DMS79 (cell line): ENCODE measurements around the gene PELI2.

ENCODE experiments used
- DNase-seq: peaks from one replicate; lab custom pipeline; 2025; lab: John Stamatoyannopoulos, UW

The PELI2 gene

DNA sequence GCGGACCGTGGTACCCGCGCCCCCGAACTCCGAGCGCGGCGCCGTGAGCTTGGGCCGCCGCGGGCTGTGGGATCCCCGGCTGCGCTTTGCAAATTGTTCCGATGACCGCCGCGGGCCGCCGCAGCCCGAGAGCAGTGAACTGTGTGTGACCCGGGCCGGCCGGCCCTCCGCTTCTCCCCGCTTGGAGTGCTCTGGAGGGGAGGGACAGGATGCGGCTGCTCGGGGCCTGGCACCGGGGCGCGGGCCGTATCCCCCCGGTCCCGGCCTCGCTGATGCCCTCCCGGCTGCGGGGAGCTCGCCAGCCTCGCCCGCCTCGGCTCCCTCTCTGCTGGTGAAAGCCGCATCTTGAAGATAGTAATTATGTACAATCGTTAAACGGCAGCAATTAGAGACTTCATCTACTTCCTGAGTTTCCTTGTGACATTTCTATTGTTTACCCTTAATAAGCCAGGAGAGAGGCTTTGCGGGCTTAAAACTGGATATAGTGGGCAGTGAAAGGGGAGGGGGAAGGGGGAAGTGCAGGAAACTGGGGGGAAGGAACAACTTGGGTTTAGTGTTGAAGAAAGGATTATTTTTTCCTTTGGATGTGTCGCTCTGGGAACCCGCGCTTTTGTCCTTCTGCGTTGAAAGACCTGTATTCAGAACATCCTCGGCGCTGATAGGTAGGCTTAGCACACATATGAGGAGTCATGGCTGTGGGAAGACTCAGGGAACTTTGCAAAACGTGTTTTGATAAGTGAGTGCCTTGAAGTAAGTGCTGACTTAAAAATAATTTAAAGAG, 1.2 kb downstream of the PELI2 start:
- peak; percentile 66 for DNase-seq

DNA sequence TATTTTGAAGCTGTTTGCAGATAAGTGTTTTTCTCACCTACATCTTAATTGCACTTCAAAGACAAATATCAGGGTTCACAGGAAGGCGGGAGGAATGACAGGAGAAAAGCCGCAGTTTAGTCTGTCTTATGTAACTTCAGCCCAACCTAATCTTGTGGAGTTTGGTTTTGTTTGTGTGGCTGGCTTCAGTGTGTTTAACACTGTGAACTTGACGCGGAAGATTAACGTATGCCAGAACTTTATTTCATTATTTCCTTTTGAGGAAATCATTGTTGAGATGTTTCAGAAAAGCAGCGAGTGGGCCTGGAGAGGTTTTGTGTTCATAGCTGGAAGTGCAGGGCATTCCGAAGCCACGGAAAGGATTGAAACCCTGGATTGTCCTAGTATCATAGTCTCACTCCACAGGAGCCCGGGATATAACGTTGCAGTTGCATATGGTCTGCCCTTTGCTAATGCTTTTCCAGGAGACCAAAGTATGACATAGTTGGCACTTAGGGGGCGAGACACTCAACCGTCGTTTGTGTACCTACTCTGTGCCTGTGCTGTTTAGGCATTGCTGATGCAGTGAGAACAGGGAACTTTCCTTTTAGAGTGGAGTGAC, 2.0 kb downstream of the PELI2 start:
- peak; percentile 32 for DNase-seq

DNA sequence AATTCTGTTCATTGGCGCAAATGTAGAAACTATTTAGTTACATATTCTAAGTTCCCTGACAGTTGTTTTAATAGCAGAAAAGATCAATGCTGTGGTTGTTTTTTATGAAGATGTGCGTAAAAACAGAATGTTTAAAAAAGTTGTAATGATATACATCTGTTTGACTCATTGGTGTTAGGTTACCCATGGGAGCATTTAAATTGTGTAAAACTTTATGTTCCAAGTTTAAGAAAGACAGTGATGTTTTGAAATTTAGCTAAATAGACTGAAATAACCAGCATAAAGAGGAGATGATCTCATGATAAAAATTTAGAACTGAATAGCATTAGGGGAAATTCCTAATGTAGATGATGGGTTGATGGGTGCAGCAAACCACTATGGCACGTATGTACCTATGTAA, 3.6 kb downstream of the PELI2 start:
- no peak for DNase-seq

DNA sequence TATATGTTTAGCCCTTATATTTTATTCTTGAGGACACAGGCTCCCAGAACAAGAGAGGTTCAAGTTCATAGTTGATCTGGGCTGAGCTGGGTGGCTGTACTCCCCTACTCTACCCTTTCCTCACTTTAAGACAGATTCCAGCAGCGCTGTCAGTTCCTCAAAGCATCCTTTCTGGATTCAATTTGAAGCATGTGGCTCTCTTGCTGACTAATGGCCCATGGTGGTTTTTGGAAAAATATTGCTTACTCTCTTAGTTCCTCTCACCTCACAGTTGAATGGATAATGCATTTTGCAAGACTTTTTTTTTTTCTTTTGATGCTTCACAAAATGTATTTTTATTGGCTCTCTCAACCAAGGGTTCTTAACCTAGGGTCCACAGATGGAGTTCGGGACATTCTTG, 4.1 kb downstream of the PELI2 start:
- no peak for DNase-seq

DNA sequence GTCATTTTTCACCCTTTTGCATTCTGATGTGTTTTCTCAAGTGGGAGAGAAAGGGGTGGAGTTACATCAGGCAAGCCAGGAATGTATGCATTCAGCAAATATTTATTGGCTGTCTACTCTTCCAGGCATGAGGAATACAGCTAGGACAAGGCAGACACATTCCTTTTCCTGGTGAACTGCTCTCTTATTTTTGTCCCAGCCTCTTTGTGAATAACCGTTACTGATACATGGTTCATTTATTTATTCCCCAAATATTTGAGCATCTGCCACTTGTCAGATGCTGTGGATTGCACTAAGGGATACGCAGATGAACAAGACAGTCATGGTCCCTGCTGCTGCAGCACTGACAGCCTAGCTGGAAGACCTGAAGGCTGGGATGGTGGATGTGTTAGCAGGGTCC, 6.1 kb downstream of the PELI2 start:
- DNase-seq, result no peak

DNA sequence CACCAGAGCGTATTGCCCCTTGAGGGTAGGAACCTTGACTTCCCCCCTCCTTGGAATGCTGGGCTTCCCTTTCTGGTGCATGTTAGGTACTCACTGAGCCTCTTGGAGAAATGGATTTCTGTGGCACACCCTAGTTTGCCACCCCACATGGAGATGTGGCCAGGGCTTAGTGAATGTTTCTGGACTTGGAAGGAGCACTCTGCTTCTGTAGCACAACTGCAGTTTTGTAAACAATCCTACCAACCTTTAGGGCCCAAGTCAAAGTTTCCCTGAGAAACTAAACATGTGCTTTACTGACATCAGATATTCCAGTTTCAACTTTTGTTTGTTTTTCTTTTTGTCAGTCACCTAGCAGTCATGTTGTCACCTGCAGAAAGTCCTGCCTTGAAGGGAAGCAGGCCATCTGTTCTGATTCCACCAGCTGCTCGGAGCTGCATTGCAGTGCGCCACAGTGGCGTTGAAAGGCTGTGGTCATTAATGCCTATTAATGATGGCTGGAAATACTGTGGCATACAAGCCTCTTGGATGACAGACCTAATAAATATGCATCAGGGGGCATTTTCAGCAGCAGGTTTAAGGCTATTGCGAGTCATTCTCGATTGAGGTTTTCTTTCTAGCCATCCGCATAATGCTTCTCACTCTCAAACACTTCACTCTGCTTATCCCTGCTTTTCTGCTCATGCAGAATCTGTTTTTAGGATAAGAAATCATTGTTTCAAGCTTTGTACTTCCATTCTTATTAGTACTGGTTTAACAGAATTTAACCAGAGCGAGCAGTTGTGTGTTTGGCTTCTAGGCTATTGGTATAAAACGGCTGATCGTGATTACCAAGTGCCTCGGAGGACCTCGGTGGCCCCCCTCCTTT, 7.8 kb downstream of the PELI2 start:
- DNase-seq, result peak; percentile 90

DNA sequence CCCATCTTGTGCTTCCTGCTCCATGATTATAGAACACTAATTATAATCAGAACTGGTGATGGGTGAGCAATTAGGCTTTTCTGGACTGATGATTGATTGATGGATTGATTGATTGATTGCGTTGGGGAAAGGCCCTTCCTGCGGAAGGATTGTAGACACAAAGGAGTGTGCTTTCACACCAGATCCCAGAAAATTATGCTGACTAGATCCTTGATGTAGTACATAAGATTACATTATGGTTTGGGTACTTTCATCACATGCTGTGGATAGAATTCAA, 8.4 kb downstream of the PELI2 start:
- no peak for DNase-seq

DNA sequence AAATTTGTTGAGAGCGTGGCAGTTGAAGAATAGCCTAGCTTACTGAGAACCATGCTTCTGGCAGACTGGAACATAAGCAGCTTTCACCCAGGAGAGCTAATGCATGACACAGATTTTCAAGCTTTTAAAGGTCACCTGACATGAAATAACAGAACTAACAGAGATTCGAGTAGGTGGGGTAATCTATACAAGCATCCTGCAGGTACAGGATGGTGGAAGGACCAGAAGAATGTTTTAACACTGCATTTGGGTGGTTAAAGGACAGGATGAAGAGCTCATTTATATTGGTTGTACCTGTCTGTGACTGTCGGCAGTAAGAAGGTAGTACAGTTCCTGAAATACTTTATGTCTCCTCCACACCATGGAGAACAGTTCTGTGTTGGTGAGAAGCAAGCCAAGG, 8.9 kb downstream of the PELI2 start:
- DNase-seq, result no peak

DNA sequence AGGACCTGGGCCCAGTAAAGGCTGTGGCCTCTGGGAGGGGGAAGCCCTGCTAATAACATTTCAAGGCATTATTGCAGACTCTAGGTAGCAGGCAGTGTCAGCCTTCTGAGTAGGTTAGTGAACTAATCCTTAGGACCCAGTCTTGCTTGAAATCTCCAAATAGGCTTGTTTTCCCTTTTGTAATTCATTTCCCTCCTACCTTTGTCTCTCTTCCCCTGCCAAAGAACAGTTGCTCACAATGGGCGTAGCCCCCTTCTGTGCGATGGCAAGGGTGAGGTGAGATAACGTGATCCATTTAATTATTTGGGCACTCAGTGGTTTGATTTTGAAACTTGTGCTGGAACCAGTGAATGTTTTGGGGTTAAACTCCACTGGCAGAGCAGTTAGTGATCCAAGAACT, 10.9 kb downstream of the PELI2 start:
- no peak for DNase-seq

DNA sequence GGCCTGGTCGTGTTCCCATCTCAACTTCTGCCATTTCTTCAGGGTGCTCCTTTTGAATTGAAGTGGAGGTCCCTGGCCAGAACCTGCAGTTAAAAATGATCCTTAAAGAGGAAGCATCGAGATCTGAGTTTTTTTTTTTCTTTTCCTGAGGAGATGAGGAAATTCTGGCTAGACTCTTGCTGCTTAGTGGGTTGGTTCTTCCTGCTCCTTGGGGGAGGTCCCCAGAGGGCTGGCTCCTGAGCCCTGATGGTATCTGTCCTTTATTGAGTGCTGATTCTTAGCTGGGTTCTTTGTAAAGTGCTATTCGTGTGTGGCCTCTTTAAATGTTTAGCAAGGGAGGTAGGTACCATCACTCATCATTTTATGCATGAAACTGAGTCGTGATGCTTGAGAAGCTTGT, 11.7 kb downstream of the PELI2 start:
- DNase-seq, result no peak

DNA sequence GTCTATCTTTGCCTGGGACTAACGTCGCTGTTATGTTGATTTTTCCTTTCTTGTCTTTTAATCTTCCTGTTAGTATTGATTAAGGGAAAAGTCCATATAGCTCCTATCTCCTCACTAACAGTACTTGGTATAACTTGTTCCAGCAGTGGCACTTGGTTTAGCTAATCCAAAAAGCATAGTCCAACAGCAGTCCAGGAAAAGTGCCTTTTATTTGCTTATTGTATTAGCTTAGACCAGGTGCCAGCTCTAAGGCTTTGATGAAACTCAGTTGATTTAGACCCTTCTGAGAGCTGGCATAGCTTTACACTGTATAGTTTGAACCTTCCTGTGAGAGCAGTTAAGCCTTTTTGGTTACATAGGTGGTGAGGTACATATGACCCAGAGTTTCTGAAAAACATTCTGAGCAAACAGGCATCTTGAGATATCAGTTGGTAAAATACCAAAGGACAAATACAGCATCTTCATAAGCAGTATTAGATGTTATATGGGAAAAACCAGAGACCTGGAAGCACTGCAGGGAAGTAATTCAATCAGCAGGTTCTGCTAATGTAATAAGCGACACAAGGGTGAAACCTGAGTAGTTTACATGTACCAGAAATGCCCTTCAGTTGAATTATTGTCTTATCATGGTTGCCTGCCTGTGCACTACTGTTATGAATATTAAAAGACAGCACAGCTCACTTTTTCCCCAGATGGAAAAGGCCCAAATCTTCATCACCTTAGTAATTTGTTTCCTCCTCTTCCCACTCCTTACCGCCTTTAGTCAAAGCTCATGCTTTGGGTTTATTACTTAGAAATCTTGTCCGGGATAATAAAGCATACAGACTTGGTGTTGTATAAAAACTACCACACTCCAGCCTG, 13.0 kb downstream of the PELI2 start:
- peak; percentile 49 for DNase-seq

DNA sequence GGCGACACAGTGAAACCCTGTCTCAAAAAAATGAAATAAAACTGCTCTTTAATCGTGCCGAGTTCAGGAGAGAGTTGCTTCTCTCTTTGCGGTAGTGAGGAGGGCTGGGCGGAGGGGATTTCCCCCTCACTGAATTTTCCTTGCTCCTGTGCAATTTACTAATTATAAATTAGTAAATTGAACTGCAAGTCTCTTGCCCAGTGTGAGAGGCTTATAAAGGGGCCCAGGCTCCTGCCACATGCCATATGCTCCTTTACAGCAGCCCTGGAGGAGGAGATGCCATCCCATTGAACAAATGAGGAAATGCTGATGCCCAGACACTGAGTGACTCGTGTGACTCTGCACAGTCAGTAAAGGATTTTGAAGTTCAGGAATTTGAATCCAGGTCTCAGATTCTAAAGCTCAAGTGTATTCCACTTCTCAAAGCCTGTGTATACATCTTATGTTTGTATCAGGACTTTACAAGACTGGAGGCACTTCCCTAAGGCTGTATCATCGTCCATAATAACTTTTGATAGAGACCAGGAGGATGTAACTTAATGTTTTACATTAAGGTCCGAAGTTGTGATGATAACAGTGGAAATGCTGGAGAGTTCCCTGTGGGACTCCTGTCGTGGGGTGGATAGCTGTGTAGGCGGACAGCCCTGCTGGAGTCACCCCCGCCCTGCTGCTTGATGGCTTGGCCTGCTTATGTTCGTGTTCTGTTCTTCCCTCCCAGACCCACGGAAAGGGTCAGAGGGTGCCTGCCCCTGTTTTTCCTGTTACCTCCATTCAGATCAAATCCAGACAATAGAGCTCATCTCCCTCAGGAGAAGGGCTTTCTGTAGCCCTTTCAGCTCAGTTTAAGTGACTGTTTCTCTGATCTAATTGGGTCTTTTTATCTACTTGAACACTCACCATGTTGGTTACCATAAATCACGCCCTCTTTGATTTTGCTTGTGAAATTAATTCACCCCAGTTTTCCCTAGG, 13.9 kb downstream of the PELI2 start:
- DNase-seq, result no peak

DNA sequence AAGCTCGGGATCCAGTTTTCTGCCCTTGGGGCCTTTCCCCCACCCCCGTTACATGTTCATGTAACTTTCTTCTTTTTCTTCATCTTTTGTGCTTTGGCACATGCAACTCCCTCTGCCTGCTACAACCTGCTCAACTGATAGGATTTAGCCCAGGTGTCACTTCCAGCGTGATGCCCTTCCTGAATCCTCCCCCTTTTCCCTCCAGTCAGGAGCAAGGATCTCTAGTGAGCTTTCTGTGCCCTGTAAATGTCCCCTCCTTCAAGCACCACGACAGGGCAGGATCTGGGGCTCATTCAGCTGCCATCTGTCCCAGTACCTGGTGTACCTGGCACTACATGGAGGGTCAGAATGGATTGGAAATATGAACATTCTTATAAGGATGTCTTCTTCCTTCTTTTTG, 15.3 kb downstream of the PELI2 start:
- DNase-seq, result peak; percentile 18

DNA sequence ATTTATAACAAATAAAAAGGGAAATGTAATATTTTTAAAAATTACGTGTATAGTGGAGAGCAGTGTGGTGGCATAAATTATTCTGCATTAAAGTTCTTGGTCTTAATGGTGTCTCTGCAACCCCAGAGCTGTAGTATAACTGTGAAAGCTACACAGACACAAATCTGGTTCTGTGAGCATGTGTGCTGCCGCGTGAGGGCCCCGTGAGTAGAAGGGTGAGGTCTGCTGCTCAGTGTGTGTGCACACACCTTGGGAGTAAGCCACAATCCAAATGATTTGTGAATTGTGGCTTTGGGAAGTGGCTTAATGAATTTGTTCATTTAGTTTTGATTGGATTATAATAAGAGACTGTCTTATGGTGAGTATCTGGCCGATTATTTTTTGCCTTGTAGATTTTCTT, 16.8 kb downstream of the PELI2 start:
- no peak for DNase-seq

DNA sequence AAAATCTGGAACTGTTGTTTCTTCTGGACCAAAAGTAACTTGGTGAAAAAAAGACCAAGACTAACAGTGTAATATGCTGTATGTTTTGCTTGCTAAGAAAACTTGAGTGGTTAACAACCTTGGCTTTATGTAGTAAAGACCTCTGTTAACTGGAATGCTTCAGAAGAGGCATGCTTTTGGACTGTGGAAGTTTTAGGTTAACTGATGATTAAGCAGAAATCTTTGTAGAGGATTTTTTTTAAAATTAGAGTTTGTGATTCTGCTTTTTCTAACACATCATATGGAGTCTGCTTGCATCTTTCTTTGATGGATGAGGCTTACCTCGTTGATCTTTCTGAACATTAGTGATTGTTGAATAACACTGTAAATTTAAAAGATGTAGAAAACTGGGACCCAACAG, 17.5 kb downstream of the PELI2 start:
- DNase-seq, result no peak

DNA sequence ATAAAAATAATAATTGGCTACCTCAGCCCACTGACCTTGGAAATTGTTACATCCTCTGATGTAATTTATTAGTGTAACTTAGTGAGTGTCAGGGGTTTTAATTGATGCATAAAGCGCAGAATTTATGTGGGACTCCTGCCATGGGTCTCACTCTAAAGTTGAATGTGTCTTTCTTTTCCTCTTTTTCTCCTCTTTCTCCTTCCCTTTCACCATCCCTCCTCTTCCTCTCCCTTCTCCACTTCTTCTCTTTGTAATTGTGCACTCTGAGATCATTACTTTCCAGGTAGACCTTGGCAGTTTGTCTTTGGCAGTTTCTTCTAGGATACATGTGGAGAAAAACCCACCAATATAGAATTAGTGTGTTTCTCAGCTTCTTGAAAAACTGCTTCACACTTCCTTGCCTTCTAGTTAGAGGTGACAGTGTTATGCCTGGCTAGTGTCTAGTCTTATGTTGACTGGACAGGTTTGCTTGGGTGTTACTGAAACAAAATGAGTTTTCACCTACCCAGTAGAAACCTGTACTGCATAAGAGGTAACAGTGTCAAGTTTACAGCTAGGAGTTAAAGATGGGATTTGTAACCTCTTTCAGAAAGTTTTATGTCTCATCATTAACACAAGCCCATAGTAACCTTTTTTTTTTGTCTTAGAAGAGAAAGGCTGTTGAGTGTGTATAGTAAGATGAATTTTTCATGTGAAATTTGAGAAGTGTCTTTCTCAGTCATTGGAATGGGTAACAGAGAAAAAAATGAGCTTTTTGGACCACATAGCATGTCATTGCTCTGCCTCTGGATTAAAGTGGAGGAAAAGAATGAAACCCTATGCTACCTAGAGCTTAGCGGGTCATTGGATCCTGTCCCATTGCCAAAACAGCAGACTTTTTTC, 18.6 kb downstream of the PELI2 start:
- no peak for DNase-seq

DNA sequence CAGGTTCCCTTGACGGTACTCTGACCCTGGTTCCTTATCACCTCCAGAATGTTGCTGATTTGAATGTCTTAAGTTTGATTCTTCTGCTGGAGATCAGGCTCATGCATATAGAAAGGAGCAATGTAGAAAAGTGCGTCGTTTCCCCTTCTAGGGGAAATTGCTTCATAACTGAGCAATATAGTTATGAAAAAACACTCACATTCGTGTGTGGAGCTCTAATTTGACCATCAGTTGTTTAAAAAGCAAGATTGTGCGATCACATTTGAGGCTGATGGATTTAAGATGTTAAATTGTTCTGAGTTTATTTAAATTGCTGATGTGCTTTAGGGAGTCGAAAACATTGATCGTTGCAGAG, 19.2 kb downstream of the PELI2 start:
- DNase-seq, result no peak

DNA sequence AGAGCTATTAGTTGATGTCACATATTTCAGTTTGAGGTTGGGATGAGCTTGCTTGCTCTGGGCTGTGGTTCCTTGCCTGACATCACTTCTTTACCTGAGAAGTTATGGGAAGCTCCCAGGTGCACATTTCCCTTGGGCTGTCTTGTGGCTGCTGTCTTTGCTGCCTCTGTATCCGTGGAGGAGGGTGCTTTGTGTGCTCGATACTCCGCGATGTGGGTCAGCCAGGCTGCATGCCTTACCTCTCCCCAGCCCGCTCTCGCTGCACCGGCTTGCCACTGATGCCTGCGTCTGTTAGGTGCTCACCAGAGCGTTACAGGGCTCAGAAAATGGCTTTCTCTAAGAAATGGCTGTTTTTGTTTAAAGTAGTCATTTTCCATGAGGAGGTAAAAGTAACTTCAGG, 19.6 kb downstream of the PELI2 start:
- no peak for DNase-seq

DNA sequence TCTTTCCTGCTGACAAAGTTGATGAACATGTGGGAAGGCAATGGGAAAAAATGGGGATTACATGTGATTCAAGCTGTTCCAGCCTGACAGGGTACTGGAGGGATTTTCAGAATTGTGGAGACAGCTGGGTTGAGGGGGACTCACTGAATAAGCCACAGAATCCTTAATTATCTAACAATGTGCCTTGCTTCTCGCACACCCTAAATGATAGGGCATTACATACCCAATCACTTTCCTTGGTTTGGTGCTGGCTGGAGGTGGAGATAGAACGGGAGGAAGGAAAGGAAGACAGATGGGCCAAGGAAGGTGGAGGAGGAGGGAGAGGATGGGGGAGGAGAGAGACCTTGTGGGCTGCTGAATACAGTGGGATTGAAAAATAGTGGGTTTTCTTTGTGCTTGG, 20.7 kb downstream of the PELI2 start:
- no peak for DNase-seq

DNA sequence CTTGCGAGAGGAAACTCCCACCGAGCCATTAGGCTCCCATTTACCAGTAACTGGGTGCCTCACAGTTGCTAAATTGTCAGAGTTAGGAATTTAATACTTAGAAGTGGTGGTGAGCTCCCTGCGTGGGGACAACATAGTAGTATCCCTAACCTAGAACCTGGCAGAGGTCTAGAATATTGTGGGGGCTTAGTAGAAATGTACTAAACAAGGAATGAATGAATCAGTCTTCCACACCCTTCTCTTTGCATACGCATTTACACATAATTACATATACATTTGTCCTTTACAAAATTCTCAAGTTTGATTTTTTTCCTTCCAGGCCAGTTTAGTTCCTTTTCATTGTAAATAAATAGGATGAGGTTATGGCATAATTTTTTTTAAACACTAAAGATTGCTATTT, 24.1 kb downstream of the PELI2 start:
- DNase-seq, result no peak
